GM21576 (cell line): ENCODE results near the gene RAB11FIP4.

ENCODE experiments used
- ATAC-seq: cut with Tn5 transposase; IDR thresholded peaks from one replicate; pipeline ENCODE4 v1.9.1; 2021; ENCODE audit warnings: mild to moderate bottlenecking, moderate library complexity; ENCODE audit not compliant: unreplicated experiment

The RAB11FIP4 gene

DNA sequence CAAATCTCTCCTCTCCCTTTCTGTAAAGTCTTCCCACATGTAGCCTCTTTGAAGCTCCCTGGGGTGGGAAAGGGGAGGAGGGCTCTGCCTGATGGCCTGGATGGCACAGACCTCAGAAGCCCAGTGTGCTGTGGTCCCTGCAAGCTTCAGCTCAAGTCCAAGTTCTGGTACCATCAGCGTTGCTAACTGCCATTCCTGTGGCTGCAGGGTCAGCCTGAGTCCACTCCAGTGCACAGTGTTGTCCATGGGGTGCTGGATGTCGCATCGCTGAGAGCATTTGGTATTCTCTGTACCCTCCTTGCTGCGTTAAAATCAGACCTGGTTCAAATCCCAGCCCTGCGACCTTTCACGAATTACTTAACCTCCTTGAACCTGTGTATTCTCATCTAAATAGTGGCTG, 105.1 kb downstream of the RAB11FIP4 start:
- ATAC-seq: no peak

DNA sequence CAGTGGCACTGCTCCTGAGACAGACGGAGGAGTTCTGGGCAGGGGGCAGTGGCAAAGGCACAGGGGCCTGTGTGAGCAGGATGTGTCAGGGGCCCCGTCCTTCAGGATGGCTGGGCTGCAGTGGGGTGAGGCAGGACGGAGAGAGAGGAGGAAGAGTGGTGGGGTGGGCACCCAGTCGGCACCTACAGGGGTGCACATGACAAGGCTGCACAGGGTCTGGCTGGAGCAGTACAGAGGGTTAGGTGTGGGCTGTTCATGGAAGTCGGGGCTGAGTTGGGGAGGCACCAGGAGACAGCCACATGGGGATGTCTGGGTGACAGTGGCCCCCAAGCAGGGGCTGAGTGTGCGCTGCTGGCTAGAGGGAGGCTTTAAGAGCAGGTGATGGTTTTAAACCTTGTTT, 106.0 kb downstream of the RAB11FIP4 start:
- ATAC-seq: no peak

DNA sequence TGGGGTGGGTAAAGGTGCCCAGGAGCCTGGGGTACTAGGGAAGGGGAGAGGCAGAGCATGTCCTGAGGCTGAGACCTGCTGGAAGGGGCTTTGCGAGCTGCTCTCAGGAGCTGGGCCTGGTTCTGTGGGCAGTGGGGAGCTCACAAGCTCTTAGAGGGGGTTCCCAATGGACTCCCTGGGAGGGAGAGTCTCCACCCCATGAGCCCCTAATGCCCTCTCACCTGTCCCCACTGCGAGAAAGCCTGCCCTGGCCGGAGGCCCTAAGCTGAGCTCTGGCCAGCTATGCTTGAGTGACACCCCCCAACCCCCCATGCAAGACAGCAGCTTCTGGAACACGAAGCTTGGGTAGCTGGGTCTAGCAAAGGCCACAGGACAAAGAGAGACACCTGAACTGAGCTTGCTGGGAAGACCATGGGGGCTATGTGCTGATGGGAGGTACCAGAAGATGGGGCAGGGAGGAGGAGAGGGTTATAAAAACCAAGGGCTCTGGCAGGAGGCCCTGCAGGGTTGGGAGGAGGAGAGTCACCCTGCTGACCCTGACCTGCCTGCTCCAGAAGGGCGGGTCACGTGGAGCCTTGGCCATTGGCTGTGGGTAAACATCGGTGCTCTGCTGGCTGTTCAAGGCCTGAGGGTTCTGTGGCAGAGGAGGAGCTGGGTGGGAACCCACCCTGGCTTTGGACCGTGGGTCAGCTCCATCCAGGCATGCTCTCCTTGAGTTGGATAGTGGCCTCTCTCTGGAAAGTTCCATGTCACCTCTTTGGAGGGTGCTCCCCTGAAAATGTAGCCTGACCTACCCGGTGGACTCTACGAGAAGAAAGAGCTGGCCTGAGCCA, 106.7 kb downstream of the RAB11FIP4 start:
- no peak for ATAC-seq

DNA sequence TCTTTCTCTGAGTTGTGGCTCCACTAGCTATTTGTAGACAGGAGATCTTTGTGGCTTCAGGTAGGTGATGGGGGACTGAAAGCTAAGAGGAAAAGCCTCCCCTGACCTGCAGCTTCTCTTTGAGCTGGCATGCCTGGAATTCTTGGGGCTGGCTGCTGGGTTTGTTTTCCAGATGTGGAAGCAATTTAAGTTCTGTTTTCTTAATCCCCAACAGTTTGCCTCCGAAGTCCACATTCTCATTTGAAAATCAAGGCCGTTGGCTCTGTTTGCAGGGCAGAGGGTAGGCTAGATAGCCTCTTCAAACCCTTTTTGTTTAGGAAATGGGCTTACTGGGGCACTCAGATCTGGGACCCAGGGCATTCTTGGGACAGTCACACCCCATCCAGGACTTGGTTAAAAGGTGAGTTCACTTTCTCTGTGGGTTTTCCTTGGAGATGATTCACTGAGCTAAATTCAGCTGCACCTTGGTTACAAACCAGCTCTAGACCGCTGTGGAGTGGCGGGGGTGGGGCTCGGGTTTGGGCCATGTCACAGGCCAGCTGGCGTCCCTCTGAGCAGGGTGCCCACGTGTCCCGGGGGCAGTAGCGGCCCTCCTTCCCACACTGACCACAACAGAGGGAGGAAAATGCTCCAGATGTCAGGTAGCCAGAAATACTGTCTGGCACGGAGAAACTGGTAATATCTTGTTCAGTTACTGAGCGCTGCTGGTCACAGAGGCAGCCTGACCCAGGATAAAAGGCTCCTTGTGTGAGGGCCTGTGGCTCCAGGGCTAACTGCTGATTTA, 108.5 kb downstream of the RAB11FIP4 start:
- ATAC-seq: no peak

DNA sequence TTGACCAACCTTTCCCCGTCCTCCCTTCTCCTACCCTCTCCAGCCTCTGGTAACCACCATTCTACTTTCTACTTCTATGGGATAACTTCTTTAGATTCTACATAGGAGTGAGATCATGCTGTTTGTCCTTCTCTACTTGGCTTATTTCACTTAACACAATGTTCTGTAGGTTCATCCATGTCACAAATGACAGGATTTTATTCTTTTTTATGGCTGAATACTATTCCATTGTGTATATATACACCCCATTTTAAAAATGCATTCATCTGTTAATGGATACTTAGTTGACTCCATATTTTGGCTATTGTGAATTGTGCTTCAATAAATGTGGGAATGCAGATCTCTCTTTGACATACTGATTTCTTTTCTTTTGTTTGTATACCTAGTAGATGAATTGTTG, 115.0 kb downstream of the RAB11FIP4 start:
- ATAC-seq: no peak

DNA sequence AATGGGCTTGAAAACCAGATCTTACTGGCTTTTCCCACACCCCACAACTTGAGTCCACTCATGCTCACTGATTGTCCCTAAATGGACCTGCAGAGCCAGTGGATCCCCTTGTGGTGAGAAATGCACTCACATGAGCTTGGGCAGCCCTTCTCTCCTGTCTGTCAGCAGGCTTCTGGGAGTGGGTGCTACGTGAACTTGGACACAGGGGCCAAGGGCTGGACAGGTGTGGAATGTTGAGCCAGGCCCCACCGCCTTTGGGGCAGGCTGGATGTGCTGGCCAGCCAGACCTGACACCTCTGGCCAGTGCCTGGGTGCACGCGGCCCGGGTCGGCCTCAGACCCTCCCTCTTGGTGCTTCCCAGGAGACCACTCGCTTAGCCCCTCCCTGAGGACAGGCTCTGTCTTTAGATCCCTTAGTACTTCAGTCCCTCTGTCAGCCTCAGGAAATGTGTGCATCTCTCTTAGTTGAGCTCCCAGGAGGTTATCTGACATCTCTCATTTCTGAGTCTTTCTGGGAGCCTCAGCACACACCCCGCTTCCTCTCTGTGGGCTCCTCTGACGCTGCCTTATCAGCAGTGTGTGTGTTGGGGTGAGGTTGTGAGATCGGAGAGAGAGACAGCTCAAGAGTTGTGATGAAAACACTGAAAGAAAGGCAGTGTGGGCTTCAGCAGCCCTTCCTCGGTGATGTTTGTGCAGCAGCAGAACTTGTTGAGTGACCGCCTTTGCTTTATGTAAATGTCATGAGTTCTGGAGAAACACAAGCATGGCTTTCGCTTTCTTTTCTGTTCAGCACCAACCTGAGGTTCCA, 117.0 kb downstream of the RAB11FIP4 start:
- peak; percentile 62 for ATAC-seq

DNA sequence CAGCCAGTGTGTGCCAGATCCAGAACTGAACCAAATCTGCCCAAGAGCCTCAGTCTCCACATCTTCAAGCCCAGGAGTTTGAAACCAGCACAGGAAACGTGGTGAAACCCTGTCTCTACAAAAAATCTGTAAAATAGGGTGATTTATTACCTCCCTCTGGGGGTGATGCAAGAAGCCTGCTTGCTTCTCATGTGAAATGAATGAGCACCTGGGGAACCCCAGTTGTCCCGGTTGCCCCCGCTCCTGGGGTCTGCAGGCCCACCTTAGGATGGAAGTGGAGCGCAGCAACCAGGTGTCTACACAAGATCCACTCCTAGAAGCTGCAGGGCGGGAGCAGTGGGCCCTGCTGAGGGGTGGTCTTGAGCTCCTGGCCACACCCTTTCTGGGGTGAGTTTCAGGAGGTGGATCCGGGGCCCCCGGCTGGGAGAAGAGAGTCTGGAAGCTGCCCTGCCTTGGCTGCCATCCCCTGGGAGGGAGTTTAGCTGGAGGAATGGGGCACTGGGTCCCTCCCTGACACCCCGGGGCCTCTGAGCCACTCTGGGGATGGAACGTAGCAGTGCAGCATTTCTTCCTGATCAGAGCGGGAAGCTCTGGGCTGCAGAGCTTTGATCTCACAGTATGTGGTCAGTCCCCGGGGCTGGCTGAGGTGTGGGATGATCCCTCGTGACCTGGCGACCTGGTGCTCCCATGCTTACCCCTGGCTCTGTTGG, 117.8 kb downstream of the RAB11FIP4 start:
- peak; percentile 24 for ATAC-seq

DNA sequence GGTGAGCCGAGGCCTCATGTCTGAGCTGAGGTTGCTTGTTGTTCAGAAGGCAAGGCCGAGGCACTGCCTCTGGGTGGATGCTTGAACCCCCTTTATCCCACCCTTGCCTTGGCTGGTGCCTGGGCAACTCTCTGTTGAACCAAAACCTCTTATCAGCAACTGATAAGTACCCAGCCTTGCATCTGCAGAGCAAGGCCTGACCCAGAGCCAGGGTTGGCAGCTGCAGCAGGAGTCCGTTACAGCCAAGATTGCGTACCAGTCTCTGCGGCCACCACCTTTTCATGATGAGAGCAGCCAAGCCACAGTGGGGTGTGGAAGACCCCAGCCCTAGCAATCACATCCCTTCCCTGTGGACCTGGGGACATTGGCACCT, 118.3 kb downstream of the RAB11FIP4 start:
- no peak for ATAC-seq

DNA sequence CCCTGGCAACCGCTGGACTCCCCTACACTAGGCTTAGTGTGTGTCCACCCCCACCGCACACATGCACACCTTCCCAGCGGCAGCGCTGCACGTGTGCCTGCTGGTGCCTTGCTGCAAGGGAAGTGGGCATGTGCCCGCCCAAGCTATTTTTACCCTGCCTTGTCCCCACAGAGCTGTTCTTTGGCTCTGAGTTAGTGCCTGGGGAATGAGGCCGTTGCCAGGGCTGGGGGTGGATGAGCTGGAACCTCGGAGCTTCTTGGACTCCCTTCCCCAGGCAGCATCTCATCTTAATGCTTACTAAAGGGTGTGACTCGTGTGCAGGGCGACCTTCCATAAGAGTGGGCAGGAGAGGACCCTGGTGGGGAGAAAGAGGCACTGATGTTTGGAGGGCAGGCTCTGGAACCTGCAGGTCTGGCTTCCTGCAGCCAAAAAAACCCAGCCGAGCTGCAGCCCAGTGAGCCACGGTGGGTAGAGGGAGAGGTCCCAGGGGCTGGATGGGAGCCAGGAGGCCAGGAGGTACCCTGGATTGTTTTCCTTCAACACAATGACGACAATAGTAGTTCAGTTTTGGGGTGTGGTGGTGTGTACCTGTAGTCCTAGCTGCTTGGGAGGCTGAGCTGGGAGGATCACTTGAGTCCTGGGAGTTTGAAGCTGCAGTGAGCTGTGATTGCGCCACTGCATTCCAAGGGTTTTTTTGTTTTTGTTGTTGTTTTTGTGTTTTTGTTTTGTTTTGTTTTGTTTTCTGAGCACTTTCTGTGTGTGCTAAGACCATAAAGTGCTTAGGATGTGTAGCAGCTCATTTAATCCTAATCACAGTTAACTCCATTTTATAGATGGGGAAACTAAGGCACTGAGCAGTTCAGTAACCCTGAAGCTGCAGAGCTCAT, 119.1 kb downstream of the RAB11FIP4 start:
- no peak for ATAC-seq

DNA sequence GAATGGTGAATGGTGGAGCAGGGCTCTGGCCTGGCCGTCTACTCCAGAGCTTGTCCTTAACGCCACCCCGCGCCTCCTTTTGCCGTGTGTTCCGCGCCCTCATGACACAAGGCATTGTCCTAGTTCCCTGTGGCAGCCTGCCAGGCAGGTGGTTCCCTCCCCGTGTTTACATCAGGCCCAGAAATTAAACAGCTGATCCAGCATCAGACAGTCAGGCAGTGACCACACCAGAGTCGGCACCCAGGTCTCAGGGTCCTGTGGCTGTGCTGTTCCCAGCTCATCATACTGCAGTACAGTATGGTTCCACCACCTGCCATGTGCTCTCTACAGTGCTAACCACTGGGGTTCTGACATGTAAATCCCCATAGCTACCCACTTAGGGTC, 119.7 kb downstream of the RAB11FIP4 start:
- ATAC-seq: no peak

DNA sequence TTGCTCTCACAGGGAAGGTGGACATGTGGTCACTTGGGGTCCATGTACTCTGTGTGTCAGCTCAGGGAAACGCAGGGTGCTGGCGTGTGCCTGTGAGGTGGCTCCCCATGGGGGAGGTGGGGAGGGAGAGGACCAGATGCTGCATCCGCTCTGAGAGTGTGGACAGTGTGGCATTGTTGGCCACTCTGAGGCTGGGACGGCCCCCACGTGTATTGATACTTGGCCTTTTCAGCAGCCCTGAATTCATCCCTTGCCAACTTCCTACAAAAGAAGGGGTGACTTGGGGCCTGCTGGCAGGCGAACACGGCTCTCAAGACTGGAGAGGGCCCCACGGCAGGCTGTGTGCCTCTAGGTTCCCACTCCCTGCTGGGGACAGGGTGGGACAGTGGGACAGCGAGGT, 120.1 kb downstream of the RAB11FIP4 start:
- ATAC-seq: no peak

DNA sequence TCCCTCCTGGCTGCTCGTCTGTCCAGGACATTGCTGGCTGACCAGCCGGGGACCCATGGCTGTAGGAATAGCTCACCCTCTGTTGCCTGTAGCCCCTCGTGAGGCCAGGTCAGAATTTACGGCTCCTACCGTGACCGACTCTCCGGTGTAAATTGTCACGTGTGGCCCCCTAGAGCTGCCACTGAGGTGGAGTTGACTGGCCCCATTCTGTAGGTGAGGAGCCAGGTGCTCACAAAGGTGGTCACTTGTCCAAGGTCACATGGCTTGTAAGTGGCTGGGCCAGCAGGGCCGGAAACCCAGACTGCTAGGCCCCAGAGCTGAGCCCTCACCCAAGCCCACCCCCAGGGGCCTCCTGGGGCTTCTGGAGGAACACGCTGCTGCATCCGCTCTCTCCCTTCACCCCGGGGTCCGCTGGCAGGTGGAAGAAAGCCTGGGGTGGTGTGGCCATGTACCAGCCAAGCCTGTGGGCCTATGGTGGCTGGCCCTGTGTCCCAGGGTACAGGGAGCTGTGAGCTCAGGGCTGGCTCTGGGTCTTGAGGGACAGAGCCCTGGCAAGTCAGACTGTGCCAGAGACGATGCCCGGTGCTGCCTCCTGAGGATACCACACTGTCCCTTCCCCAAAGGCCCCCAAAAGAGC, 120.7 kb downstream of the RAB11FIP4 start:
- no peak for ATAC-seq

DNA sequence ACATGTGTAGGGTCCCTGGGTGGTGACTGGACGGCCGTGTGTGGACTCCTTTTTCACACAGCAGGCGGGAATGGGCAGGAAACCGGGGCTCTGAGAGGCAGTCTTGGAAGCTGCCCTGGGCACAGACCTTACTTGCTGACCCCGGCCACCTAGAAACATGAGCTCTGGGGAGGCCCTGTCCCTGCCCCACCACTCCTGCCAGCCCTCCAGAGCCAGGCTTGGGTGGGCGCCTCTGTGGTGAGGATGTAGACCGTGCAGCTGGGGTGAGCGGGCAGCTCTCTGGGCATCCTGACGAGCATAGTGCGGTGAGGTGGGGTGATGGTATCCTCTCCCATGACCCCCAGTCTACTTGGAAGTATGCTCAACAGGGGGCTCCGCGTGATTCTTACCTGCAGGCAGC, 121.3 kb downstream of the RAB11FIP4 start:
- ATAC-seq: no peak

DNA sequence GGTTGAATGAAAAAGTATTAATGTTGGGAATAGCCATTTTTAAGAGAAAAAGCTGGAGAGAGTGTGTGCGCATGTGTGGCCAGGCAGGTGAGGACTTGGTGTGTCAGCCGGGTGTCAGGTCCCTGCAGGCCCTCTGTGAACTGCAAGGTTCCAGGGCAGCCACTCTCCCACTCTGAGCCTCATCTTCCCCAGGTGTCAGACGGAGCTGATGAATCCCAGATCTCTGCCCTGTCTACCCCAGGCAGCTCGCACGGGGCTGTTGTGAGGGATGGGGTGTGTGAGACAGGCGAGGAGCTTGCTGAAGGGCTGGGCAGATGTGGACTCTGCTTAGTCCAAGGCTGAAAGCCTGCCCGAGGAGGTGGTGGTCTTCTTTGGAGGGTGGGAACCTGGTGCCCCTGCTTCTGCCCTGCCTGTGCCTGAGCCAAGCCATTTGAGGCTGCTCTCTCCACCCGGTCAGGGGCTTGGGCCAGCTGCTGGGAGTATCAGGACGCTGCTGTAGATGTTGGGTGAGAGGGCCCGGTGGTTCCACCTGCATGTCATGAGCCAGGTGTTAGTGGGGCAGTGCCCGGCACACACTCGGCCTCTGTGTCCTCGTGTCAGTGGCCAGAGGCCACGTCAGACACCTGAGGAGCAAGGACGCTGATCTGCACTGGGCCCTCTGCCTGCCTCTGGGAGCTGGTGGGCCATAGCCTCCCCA, 122.4 kb downstream of the RAB11FIP4 start:
- no peak for ATAC-seq

DNA sequence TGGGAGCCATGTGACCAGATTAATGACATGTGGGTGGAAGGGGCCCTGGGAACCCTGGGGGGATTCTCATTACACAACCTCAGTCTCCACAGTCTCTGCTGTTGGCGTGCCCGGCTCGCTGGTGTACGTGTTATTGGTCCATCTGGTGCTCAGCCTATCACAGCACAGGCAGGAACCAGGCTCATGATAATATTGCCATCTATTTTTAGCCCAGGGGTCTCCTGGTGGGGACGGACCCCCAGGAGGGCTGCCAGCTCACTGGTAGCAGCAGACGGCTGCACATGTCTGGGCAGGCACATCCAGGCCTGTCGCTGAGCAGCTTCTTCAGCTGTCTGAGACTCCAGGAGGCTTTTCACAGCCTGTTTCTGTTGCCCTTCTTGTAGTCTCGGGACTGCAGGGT, 123.8 kb downstream of the RAB11FIP4 start:
- no peak for ATAC-seq

DNA sequence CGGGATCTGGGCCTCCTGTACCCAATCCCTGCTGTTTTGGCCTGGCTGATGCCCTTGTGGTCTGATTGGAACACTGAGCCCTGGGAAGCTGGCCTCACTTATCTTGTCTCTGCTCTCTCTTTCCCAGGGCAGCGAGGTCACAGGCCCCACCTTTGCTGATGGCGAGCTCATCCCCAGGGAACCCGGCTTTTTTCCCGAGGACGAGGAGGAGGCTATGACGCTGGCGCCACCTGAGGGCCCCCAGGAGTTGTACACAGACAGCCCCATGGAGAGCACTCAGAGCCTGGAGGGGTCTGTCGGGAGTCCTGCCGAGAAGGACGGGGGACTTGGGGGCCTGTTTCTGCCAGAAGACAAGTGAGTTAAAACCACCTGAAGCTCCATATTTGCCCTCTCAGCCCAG, 126.0 kb downstream of the RAB11FIP4 start:
- ATAC-seq: no peak

DNA sequence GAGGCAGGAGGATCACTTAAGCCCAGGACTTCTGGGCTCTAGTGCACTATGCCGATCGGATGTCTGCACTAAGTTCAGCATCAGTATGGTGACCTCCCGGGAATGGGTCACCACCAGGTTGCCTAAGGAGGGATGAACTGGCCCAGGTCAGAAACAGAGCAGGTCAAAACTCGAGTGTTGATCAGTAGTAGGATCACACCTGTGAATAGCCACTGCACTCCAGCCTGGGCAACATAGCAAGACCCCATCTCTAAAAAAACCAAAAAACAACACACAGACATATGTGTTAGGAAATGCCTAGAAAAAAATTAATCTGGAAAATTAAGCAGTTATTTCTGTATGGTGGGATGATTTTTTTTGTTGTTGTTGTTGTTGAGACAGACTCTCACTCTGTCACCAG, 127.0 kb downstream of the RAB11FIP4 start:
- no peak for ATAC-seq

DNA sequence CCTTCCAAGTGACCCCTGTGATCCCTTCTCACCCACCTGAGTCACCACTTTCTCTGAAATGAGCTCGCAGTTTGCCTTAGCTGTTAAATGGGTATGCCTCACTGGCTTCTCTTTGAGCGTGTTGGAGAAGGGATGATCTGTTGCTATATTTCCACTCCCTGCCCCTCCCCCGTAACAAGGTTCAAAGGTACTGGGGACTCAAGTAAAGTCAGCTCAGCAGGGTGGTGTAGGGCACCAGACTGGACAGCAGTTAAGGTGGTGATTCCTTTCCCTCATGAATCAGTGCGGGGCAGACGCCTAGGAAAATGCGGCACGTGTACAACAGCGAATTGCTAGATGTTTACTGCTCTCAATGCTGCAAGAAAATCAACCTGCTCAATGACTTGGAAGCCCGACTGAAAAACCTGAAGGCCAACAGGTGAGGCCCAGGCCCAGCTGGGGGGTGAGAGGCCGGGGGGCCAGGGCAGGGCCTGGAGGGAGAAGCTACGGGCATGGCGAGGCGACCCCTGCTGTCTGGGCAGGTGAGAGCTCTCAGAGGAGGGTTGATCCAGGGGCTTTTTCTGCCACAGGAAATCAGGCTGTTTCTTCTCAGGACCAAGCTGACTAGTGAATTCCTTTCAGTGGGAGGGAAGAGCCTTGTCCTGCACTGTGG, 130.3 kb downstream of the RAB11FIP4 start:
- no peak for ATAC-seq
